NCI-H1694 treated with DMSO at 0.1 percent for 48 hours (cell line): ENCODE data around the gene SPACDR.
A peak's percentile ranks its signal among the peaks of the same experiment; 100 is the strongest.

Source experiments
- DNase-seq: peaks from one replicate; lab custom pipeline; 2025; lab: John Stamatoyannopoulos, UW

Gene SPACDR

GRCh38 chr7:100484673-100485045, 20.6 kb upstream of the SPACDR start:
- no peak for DNase-seq

- peak; percentile 44 for DNase-seq
Observed at GRCh38 chr7:100483722-100484672, 19.9 kb upstream of the SPACDR start, which contains the start of gene NYAP1. TSS of gene NYAP1 (plus strand) at chr7:100483927. CDS start at chr7:100485312, 1,385 bp downstream.

GRCh38 chr7:100483090-100483721, 19.1 kb upstream of the SPACDR start:
- peak; percentile 43 for DNase-seq

GRCh38 chr7:100482728-100483089, 18.6 kb upstream of the SPACDR start:
- DNase-seq, result no peak

- no peak for DNase-seq
Observed at GRCh38 chr7:100481466-100481865, 17.4 kb upstream of the SPACDR start.

GRCh38 chr7:100478958-100479660, 15.0 kb upstream of the SPACDR start, which contains the start of gene TSC22D4:
TSS of gene TSC22D4 (minus strand) at chr7:100479214. CDS start at chr7:100478038, 1,176 bp downstream.
- peak; percentile 80 for DNase-seq

- DNase-seq, result no peak
Observed at GRCh38 chr7:100477871-100478267, 13.8 kb upstream of the SPACDR start.

- DNase-seq, result no peak
Observed at GRCh38 chr7:100476903-100477870, 13.1 kb upstream of the SPACDR start.

GRCh38 chr7:100476101-100476780, 12.2 kb upstream of the SPACDR start:
- no peak for DNase-seq

GRCh38 chr7:100475549-100475948, 11.5 kb upstream of the SPACDR start:
- no peak for DNase-seq

GRCh38 chr7:100472854-100473499, 8.9 kb upstream of the SPACDR start:
- DNase-seq, result no peak

- no peak for DNase-seq
Observed at GRCh38 chr7:100472121-100472851, 8.2 kb upstream of the SPACDR start.

GRCh38 chr7:100471021-100471420, 7.0 kb upstream of the SPACDR start:
- DNase-seq, result no peak

- peak; percentile 66 for DNase-seq
Observed at GRCh38 chr7:100469227-100470044, 5.4 kb upstream of the SPACDR start.

GRCh38 chr7:100467638-100468373, 3.7 kb upstream of the SPACDR start:
- no peak for DNase-seq

GRCh38 chr7:100466653-100467605, 2.9 kb upstream of the SPACDR start:
- no peak for DNase-seq
